Type B pancreatic cell (in vitro differentiated cells): ENCODE measurements around the gene CDKN2AIPNL. TPM values are rescaled to one million over a fixed set of nuclear protein-coding genes. Genes with fewer than 3 reads are reported as not detected.

Experiments used
- DNase-seq: peaks from one replicate; pipeline ENCODE4 v3.0.0; 2021; ENCODE audit warnings: mixed read lengths; ENCODE audit not compliant: unreplicated experiment; ENCODE audit errors: extremely low spot score
- H3K27ac Mint-ChIP-seq: 2 replicates; pipeline ENCODE4 v1.8.0; 2021; ENCODE audit warnings: mild to moderate bottlenecking, mixed read lengths
- H3K27me3 Mint-ChIP-seq: 2 replicates; pipeline ENCODE4 v1.8.0; 2021; ENCODE audit warnings: mixed read lengths
- H3K36me3 Mint-ChIP-seq: 2 replicates; pipeline ENCODE4 v1.8.0; 2021; ENCODE audit warnings: mixed read lengths
- H3K4me1 Mint-ChIP-seq: one replicate; pipeline ENCODE4 v1.8.0; 2021; ENCODE audit warnings: mixed read lengths; ENCODE audit not compliant: unreplicated experiment
- H3K4me3 Mint-ChIP-seq: 2 replicates; pipeline ENCODE4 v1.8.0; 2021; ENCODE audit warnings: mild to moderate bottlenecking, mixed read lengths
- H3K9me3 Mint-ChIP-seq: 2 replicates; pipeline ENCODE4 v1.8.0; 2021; ENCODE audit warnings: mixed read lengths
- long read RNA-seq: library from polyadenylated mRNA; unstranded; transcript quantifications from one replicate; pipeline ENCODE4 v2.0.0, GENCODE V29; 2020
- total RNA-seq: library from RNA; stranded (reverse); gene quantifications from 2 replicates; pipeline ENCODE4 v1.2.1, GENCODE V29; 2021; ENCODE audit warnings: low replicate concordance
- TF ChIP-seq, protein P1 (sequence below): fragments of 200-600 bp; sonication (generic); conservative IDR thresholded peaks from 2 replicates; pipeline ENCODE4 v1.5.0; 2021; ENCODE audit warnings: antibody characterized with exemption, mild to moderate bottlenecking

The CDKN2AIPNL gene, protein sequence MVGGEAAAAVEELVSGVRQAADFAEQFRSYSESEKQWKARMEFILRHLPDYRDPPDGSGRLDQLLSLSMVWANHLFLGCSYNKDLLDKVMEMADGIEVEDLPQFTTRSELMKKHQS
- total RNA-seq = 24.4 and 28.7 TPM in 2 replicates
- long read RNA-seq, transcript CDKN2AIPNL-202 (3 exons, 1,223 nt) = major isoform, 57 of 60 reads
- long read RNA-seq, partial matches to known transcripts = 1 of 60 reads
- long read RNA-seq, other reads (novel, unspliced or antisense) = 2 of 60 reads

DNA sequence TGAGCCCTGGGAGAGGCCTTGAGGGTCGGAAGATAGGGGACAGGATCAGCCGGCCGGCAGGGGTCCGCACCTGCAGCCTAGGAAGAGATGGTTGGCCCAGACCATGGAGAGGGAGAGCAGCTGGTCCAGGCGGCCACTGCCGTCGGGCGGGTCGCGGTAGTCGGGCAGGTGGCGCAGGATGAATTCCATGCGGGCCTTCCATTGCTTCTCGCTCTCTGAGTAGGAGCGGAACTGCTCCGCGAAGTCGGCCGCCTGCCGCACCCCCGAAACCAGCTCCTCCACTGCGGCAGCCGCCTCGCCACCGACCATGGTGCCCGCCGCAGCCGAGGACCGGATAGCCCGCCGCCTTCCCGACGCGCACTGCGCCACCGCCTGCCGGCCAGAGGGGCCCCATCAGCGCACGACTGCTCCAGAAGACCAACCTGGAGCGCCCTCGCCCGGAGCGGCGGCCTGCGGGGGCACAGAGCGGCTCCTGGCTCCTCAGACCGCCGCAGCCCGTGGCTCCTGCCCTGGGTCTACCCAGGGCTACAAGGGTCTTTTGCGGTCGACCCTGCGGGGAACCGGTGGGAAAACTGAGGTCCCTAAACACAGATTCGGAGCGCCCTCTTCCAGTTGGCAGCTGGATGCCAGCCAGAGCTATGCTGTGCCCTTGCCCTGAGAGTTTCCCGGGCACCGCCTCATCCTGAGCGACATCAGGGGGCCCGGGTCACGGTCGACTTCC, at the start of gene CDKN2AIPNL:
TSS of gene CDKN2AIPNL (minus strand) at position 336 of the 721 bp plus-strand sequence. CDS start at position 309, 27 bp downstream.
- H3K27me3 Mint-ChIP-seq = no peaks in the 10 kb centered on the region
- peaks cover 22% of the 10 kb centered on the region for H3K4me1 Mint-ChIP-seq
- H3K27ac Mint-ChIP-seq = peak within 1 kb of the TSS; percentile 70
- TF ChIP-seq, protein P1, sequence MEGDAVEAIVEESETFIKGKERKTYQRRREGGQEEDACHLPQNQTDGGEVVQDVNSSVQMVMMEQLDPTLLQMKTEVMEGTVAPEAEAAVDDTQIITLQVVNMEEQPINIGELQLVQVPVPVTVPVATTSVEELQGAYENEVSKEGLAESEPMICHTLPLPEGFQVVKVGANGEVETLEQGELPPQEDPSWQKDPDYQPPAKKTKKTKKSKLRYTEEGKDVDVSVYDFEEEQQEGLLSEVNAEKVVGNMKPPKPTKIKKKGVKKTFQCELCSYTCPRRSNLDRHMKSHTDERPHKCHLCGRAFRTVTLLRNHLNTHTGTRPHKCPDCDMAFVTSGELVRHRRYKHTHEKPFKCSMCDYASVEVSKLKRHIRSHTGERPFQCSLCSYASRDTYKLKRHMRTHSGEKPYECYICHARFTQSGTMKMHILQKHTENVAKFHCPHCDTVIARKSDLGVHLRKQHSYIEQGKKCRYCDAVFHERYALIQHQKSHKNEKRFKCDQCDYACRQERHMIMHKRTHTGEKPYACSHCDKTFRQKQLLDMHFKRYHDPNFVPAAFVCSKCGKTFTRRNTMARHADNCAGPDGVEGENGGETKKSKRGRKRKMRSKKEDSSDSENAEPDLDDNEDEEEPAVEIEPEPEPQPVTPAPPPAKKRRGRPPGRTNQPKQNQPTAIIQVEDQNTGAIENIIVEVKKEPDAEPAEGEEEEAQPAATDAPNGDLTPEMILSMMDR = peak; percentile 72
- peaks cover 6% of the 10 kb centered on the region for H3K36me3 Mint-ChIP-seq
- H3K4me3 Mint-ChIP-seq = peak within 1 kb of the TSS; percentile 95
- DNase-seq = peak; percentile 91
- H3K9me3 Mint-ChIP-seq = no peaks in the 10 kb centered on the region

DNA sequence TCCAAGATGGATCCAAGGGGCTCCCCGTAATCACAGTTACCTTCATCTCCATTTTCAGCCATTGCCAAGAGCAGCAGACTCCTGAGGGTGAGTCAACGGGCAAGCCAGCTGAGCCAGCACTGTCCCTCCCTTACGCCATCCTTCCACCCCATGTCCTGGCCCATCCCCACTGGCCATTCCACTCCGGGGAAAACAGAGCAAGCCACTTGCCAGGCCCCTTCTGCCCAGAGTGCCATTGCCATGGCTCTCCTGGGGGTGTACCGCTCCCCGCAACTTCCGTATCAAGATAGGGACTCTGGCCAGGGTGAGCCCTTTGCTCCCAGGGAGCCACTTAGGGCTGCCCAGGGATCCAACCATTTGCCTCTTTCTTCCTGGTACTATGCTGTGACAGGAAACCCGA, 48.9 kb upstream of the CDKN2AIPNL start:
- TF ChIP-seq, protein P1 = no peak
- H3K27ac Mint-ChIP-seq = no peak overlapping the region
- H3K4me3 Mint-ChIP-seq = no peak overlapping the region
- no peaks in the 10 kb centered on the region for H3K36me3 Mint-ChIP-seq
- H3K9me3 Mint-ChIP-seq = no peaks in the 10 kb centered on the region
- H3K4me1 Mint-ChIP-seq = no peaks in the 10 kb centered on the region
- DNase-seq = no peak
- H3K27me3 Mint-ChIP-seq = peaks cover 9% of the 10 kb centered on the region

DNA sequence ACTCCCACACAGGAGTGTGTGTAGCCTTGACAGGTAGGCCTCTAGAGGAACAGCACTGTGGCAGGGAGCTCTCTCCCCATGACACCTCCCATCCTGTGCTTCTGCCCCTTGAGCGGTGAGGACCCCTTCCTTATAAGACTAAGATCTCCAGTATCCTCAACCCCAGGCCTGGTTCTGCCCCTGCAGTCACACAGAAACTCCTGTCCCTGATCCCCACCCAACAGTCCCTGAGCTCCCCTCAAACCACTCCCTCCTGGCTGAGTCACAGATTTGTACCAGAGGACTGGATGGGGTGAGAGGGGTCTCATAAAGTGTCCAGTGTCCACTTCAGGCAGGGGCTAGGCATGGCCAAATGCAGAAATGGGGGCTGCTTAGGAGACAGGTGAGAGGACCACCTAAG, 47.8 kb upstream of the CDKN2AIPNL start:
- Mint-ChIP-seq H3K27me3 (peaks cover 12% of the 10 kb centered on the region), H3K4me3 (no peak overlapping the region), H3K9me3 (no peaks in the 10 kb centered on the region), H3K4me1 (no peaks in the 10 kb centered on the region), H3K36me3 (no peaks in the 10 kb centered on the region), H3K27ac (no peak overlapping the region)
- no peak for DNase-seq
- TF ChIP-seq, protein P1 = no peak

DNA sequence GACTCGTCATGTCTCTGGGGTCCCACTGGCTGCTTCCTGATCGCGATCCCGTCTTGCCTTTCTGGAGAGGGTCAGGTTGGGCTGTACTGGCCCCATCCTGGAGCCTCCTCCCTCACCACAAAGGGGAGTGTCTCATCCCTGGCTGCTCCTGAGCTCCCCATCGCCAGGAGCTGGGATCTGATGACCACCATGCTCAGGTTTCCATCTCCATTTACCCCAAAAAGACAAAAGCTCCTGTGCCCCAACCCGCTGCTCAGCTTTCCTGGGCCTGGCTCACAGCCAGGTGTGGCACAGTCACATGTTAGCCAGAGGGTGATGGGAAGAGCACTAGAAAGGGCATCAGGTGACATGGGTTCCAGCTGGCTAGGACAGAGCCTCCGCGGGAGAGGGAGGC, 47.3 kb upstream of the CDKN2AIPNL start:
- Mint-ChIP-seq H3K4me3 (no peak overlapping the region), H3K27me3 (peaks cover 12% of the 10 kb centered on the region), H3K27ac (no peak overlapping the region), H3K4me1 (no peaks in the 10 kb centered on the region), H3K9me3 (no peaks in the 10 kb centered on the region), H3K36me3 (no peaks in the 10 kb centered on the region)
- DNase-seq = no peak
- TF ChIP-seq, protein P1 = no peak

DNA sequence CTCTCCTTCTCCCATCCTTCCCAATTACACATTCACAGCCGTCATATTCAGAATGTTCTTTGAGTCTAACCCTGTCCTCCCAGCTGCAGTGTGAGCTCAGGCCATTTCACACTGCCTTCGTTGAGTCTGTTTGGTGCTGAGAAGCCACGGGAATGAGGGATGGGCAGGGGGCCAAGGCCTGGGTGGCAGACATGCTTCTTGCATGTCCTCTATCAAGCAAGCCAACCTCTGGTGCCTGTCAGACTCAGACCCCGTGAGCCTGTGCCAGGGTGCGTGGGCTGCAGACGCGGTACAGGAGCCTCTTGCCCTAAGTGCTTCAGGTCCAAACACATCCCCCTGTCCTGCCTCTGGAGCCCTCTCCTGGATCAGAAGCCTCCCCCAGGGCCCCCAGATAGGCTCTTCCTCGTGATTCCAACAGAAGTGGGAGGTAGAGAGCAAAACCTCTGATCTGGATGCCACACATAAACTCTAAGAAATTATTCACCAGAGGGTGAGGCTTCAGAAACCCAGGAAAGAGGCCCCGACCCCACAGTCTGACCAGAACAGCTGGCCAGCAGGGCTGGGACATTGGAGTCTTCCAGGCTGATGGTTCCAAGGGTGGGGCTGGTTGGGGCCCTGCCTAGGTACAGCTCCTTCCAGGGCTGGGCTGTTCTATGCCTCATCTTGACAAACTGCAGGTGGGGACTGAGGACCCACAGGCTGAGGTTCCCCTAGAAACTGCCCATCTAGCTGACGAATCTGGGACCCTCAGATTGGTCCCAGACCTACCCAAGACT, 46.7 kb upstream of the CDKN2AIPNL start:
- H3K36me3 Mint-ChIP-seq = no peaks in the 10 kb centered on the region
- no peak overlapping the region for H3K27ac Mint-ChIP-seq
- no peak for DNase-seq
- TF ChIP-seq, protein P1 = no peak
- no peak overlapping the region for H3K4me3 Mint-ChIP-seq
- H3K4me1 Mint-ChIP-seq = no peaks in the 10 kb centered on the region
- no peaks in the 10 kb centered on the region for H3K9me3 Mint-ChIP-seq
- H3K27me3 Mint-ChIP-seq = peaks cover 12% of the 10 kb centered on the region
